ENCODE measurements around the gene SDHC. TPM values are rescaled to one million over a fixed set of nuclear protein-coding genes. Genes with fewer than 3 reads are reported as not detected.
A peak's percentile ranks its signal among the peaks of the same experiment; 100 is the strongest.

SDHC gene
- polyA plus RNA-seq, 3 donors: 208 to 350 (median 323) TPM

DNA sequence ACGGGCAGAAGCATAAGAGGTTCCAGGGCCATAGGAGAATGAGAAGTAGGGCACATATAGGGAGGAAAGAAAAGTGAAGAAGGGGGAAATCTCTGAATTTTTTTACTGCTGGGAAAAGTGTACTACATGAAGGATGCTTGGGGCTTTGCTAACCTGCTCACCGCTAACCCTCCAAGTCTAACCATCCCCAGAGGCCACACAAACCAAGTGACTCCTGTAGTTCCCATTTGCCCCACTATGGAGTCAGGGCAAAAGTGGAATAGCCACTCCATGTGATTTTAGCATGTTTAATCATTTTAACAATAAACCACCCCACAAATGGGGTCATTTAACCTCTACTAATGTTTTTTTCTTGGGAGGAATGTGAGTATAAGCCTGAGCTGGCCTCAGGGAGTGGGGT is 29.1 kb upstream of the SDHC start:
- no peak overlapping the region for H3K4me3 ChIP-seq (replicated peaks in 1 of 3; ENCODE audit: low read depth in 2 of 3, low read length in 3 of 3)
- H3K4me1 Mint-ChIP-seq: peaks cover 6% of the 10 kb centered on the region
- H2AFZ ChIP-seq (ENCODE audit: insufficient read depth, low read depth, low read length, poor library complexity, severe bottlenecking): no peak overlapping the region
- peaks cover 6 to 9% (median 6%) of the 10 kb centered on the region in 3 donors for H3K27me3 Mint-ChIP-seq (ENCODE audit: low read depth in 3 of 3)
- H3K27ac ChIP-seq (ENCODE audit: low read depth in 1 of 2, low read length in 2 of 2): no peak overlapping the region
- no peaks in the 10 kb centered on the region for H3K27me3 ChIP-seq (ENCODE audit: control insufficient read depth in 2 of 2, insufficient read depth in 2 of 2, low read length in 2 of 2)
- no peak for TF ChIP-seq CTCF (IDR thresholded peaks at IDR 0.05)
- H3K27ac Mint-ChIP-seq: no peak overlapping the region
- H3K79me2 ChIP-seq (ENCODE audit: insufficient read depth, low read length): no peaks in the 10 kb centered on the region
- no peaks in the 10 kb centered on the region for H4K20me1 ChIP-seq (ENCODE audit: insufficient read depth, low read length)
- intact Hi-C loops (cut with micrococcal nuclease): no loop called here
- no peak for DNase-seq
- no peaks in the 10 kb centered on the region for H3K36me3 Mint-ChIP-seq
- H3K9ac ChIP-seq (ENCODE audit: insufficient read depth, low read length, poor library complexity, severe bottlenecking): no peak overlapping the region
- no peaks in the 10 kb centered on the region for H3K9me3 Mint-ChIP-seq
- no peak overlapping the region for H3K4me2 ChIP-seq (replicated peaks; ENCODE audit: extremely low read depth, low read length, poor library complexity, severe bottlenecking)
- no CpG with 5 or more reads among the region's 2 CpGs for WGBS (ENCODE audit: insufficient coverage)
- no peaks in the 10 kb centered on the region for H3K9me3 ChIP-seq (replicated peaks in 1 of 2; ENCODE audit: control insufficient read depth in 1 of 2, insufficient read depth in 1 of 2, low read length in 2 of 2)
- no peaks in the 10 kb centered on the region for H3K36me3 ChIP-seq (replicated peaks in 1 of 2; ENCODE audit: control insufficient read depth in 1 of 2, insufficient read depth in 2 of 2, low read length in 2 of 2)
- H3K4me3 Mint-ChIP-seq: no peak overlapping the region
- H3K4me1 ChIP-seq (ENCODE audit: control insufficient read depth in 1 of 2, insufficient read depth in 2 of 2, low read length in 2 of 2): no peaks in the 10 kb centered on the region

GRCh38 chr1:161285521-161285920 is 28.7 kb upstream of the SDHC start:
- intact Hi-C loops (cut with micrococcal nuclease): no loop called here
- peaks cover 4 to 7% (median 6%) of the 10 kb centered on the region in 3 donors for H3K27me3 Mint-ChIP-seq (ENCODE audit: low read depth in 3 of 3)
- Histone ChIP-seq H4K20me1 (ENCODE audit: insufficient read depth, low read length) (no peaks in the 10 kb centered on the region), H3K27ac (ENCODE audit: low read depth in 1 of 2, low read length in 2 of 2) (no peak overlapping the region), H3K36me3 (replicated peaks in 1 of 2; ENCODE audit: control insufficient read depth in 1 of 2, insufficient read depth in 2 of 2, low read length in 2 of 2) (no peaks in the 10 kb centered on the region), H2AFZ (ENCODE audit: insufficient read depth, low read depth, low read length, poor library complexity, severe bottlenecking) (no peak overlapping the region), H3K27me3 (ENCODE audit: control insufficient read depth in 2 of 2, insufficient read depth in 2 of 2, low read length in 2 of 2) (no peaks in the 10 kb centered on the region), H3K4me1 (ENCODE audit: control insufficient read depth in 1 of 2, insufficient read depth in 2 of 2, low read length in 2 of 2) (no peaks in the 10 kb centered on the region), H3K79me2 (ENCODE audit: insufficient read depth, low read length) (no peaks in the 10 kb centered on the region), H3K9ac (ENCODE audit: insufficient read depth, low read length, poor library complexity, severe bottlenecking) (no peak overlapping the region), H3K4me3 (replicated peaks in 1 of 3; ENCODE audit: low read depth in 2 of 3, low read length in 3 of 3) (no peak overlapping the region), H3K4me2 (replicated peaks; ENCODE audit: extremely low read depth, low read length, poor library complexity, severe bottlenecking) (no peak overlapping the region), H3K9me3 (replicated peaks in 1 of 2; ENCODE audit: control insufficient read depth in 1 of 2, insufficient read depth in 1 of 2, low read length in 2 of 2) (no peaks in the 10 kb centered on the region)
- H3K27ac Mint-ChIP-seq: peak overlapping the region in 1 of 7 donors; percentile 11
- peaks cover 6% of the 10 kb centered on the region for H3K4me1 Mint-ChIP-seq
- WGBS (ENCODE audit: insufficient coverage): 100% methylated on average over 2 of the region's 5 CpGs
- no peaks in the 10 kb centered on the region for H3K36me3 Mint-ChIP-seq
- H3K9me3 Mint-ChIP-seq: no peaks in the 10 kb centered on the region
- no peak for DNase-seq
- no peak for TF ChIP-seq CTCF (IDR thresholded peaks at IDR 0.05)
- no peak overlapping the region for H3K4me3 Mint-ChIP-seq
